GM20000 (cell line): ENCODE measurements around the gene LGALS1.
A peak's percentile ranks its signal among the peaks of the same experiment; 100 is the strongest.
"Not testable (repeated sequence)": the region's sequence is repeated elsewhere in the genome, so short reads cannot be mapped to it uniquely, and the experiment has no call there.

Experiments
- DNase-seq: peaks from one replicate; pipeline ENCODE4 v3.0.0; 2012; ENCODE audit warnings: low spot score
- CTCF ChIP-seq: IDR thresholded peaks from 2 replicates; pipeline ENCODE4 v1.5.1; 2012; ENCODE audit warnings: mild to moderate bottlenecking, control low read depth; ENCODE audit errors: extremely low read depth, missing control alignments

Gene LGALS1

DNA sequence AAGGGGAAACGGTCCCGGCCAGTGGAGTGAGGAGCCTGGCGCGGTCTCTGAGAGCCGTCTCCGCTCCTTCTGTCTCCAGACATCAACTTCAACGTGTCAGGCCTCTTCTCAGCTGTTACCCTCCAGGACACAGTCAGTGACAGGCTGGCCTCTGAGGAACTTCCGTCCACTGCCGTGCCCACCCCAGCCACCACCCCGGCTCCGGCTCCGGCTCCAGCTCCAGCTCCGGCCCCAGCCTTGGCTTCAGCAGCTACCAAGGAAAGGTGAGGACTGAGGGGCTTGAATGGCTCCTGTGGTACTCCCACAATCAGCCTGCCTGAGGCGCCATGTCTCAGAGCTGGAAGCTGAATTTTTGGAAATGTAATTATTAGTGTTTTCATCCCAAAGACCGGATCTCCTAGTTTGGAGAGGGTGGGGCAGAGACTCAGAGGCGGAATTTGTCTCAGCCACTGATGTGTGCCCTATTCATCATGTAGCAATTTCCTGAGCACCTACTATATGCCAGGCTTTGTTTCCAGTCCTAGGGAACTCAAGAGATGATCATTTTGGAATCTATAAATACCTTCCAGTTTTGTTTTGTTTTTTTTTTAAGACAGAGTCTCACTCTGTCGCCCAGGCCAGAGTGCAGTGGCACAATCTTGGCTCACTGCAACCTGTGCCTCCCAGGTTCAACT lies 24.8 kb upstream of the LGALS1 start:
- no peak for DNase-seq
- no peak for TF ChIP-seq CTCF

DNA sequence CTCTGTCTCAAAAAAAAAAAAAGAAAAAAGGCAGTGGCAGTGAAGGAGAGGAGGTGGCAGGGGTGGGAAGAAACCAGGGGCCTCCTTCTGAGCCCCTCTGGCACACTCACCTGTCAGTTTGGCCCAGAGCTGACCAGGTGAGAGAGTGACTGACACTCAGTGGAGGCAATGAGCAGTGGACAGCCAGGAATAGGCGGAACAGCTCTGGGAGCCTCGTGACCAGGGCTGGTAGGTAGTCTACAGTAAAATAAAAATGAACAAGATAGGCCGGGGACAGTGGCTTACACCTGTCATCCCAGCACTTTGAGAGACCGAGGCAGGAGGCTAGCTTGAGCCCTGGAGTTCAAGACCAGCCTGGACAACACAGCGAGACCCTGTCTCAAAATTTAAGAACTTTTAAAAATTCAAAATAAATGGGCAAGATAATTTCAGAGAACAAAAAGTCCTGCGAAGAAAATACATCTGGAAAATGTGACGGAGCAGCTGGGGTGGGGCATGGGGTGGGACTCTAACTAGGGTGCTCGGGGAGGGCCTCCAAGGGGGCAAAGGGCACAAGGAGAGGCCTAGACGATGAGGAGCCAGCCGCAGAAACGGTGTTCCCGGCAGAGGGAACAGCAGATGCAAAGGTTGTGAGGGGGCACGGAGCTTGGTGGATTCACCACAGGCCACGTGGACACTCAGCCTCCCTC lies 20.7 kb upstream of the LGALS1 start:
- DNase-seq = no peak
- no peak for TF ChIP-seq CTCF

- no peak for DNase-seq
- TF ChIP-seq CTCF = no peak
Measured at GRCh38 chr22:37655252-37655563, 20.2 kb upstream of the LGALS1 start.

DNA sequence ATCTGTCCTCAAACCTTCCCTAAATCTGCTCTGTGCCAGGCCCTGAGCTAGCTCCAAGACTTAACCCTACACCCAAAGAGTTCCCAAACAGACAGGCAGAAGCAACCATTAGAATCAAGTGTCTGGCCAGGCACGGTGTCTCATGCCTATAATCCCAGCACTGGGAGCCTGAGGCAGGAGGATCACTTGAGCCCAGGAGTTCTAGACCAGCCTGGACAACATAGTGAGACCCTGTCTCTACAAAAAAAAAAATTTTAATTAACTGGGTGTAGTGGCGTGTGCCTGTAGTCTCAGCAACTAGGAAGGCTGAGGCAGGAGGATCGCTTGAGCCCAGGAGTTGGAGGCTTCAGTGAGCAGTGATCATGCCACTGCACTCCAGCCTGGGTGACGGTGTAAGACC lies 18.9 kb upstream of the LGALS1 start:
- DNase-seq = not testable (repeated sequence)

GRCh38 chr22:37657590-37658132 lies 17.8 kb upstream of the LGALS1 start:
- no peak for DNase-seq
- no peak for TF ChIP-seq CTCF

- no peak for TF ChIP-seq CTCF
- DNase-seq = peak; percentile 99
Measured at GRCh38 chr22:37658133-37659065, 17.0 kb upstream of the LGALS1 start, which contains the start of gene PDXP. PDXP (plus strand) TSS chr22:37658723; CDS start chr22:37658783, 60 bp downstream.

GRCh38 chr22:37659066-37659896 lies 16.2 kb upstream of the LGALS1 start:
- DNase-seq = peak; percentile 60
- TF ChIP-seq CTCF = no peak
